GM23338 (cell line): ENCODE measurements around the gene SLC22A4. TPM values are rescaled to one million over a fixed set of nuclear protein-coding genes. Genes with fewer than 3 reads are reported as not detected.

Source experiments
- ATAC-seq: fragments of 200-7000 bp; cut with Tn5 transposase; 3 replicates; pipeline ENCODE4 v1.9.1; 2020
- DNase-seq: peaks from one replicate; pipeline ENCODE4 v3.0.0-alpha.2; 2015; ENCODE audit warnings: low spot score
- H2AFZ ChIP-seq: fragments of 200-600 bp; sonication (generic); 2 replicates; pipeline ENCODE4 v1.8.0; 2016; ENCODE audit warnings: antibody characterized with exemption, mild to moderate bottlenecking, moderate library complexity
- H3F3A ChIP-seq: fragments of 200-600 bp; sonication (generic); replicated peaks from 2 replicates; pipeline ENCODE4 v1.8.0; 2017; ENCODE audit warnings: antibody characterized with exemption, mixed run types, low read depth
- H3K27ac ChIP-seq: fragments of 200-600 bp; sonication (generic); 2 replicates; pipeline ENCODE4 v1.6.1; 2016; ENCODE audit warnings: low read depth
- H3K27me3 ChIP-seq: fragments of 200-600 bp; sonication (generic); 2 replicates; pipeline ENCODE4 v1.8.0; 2016; ENCODE audit warnings: mild to moderate bottlenecking, mixed run types, moderate library complexity; ENCODE audit not compliant: insufficient read depth
- H3K36me3 ChIP-seq: fragments of 200-600 bp; sonication (generic); 2 replicates; pipeline ENCODE4 v1.8.0; 2016; ENCODE audit warnings: mild to moderate bottlenecking; ENCODE audit not compliant: insufficient read depth
- H3K4me1 ChIP-seq: fragments of 200-600 bp; sonication (generic); 2 replicates; pipeline ENCODE4 v1.8.0; 2016; ENCODE audit warnings: mild to moderate bottlenecking, moderate library complexity; ENCODE audit not compliant: insufficient read depth
- H3K4me2 ChIP-seq: fragments of 200-600 bp; sonication (generic); 2 replicates; pipeline ENCODE4 v1.7.1; 2017; ENCODE audit warnings: mixed run types
- H3K4me3 ChIP-seq: fragments of 200-600 bp; sonication (generic); 2 replicates; pipeline ENCODE4 v1.6.1; 2016; ENCODE audit warnings: mixed run types
- H3K79me2 ChIP-seq: fragments of 200-600 bp; sonication (generic); replicated peaks from 2 replicates; pipeline ENCODE4 v1.8.0; 2017; ENCODE audit warnings: mild to moderate bottlenecking; ENCODE audit not compliant: insufficient read depth
- H3K9me2 ChIP-seq: fragments of 200-600 bp; sonication (generic); 2 replicates; pipeline ENCODE4 v1.8.0; 2017; ENCODE audit not compliant: insufficient read depth
- H4K20me1 ChIP-seq: fragments of 200-600 bp; sonication (generic); replicated peaks from 2 replicates; pipeline ENCODE4 v1.8.0; 2017; ENCODE audit warnings: mild to moderate bottlenecking; ENCODE audit not compliant: insufficient read depth
- H3K27ac Mint-ChIP-seq: 2 replicates; pipeline ENCODE4 v1.8.0; 2020; ENCODE audit warnings: inconsistent platforms, mild to moderate bottlenecking, moderate library complexity, mixed read lengths
- H3K27me3 Mint-ChIP-seq: 3 replicates; pipeline ENCODE4 v1.8.0; 2022; ENCODE audit warnings: low read depth, mild to moderate bottlenecking, moderate library complexity, mixed read lengths, inconsistent platforms; ENCODE audit not compliant: insufficient read depth, poor library complexity
- H3K36me3 Mint-ChIP-seq: 3 replicates; pipeline ENCODE4 v1.8.0; 2021; ENCODE audit warnings: low read depth, mild to moderate bottlenecking, inconsistent platforms, moderate library complexity, mixed read lengths
- H3K4me1 Mint-ChIP-seq: 3 replicates; pipeline ENCODE4 v1.8.0; 2020; ENCODE audit warnings: mild to moderate bottlenecking, inconsistent platforms, mixed read lengths
- H3K4me3 Mint-ChIP-seq: 3 replicates; pipeline ENCODE4 v1.8.0; 2021; ENCODE audit warnings: moderate library complexity, mild to moderate bottlenecking, inconsistent platforms, mixed read lengths
- H3K9me3 Mint-ChIP-seq: 3 replicates; pipeline ENCODE4 v1.8.0; 2020; ENCODE audit warnings: moderate library complexity, mild to moderate bottlenecking, inconsistent platforms, mixed read lengths
- CREB1 ChIP-seq: fragments of 250-450 bp; sonication (Bioruptor Pico); IDR thresholded peaks from 2 replicates; pipeline ENCODE4 v1.5.0; 2020; ENCODE audit warnings: low read depth, mild to moderate bottlenecking, moderate library complexity
- ETS1 ChIP-seq: IDR thresholded peaks from 2 replicates; pipeline ENCODE4 v1.6.1; 2016; ENCODE audit warnings: antibody characterized with exemption
- EZH2 ChIP-seq: fragments of 200-600 bp; sonication (generic); IDR thresholded peaks from one replicate; pipeline ENCODE4 v1.8.0; 2017; ENCODE audit warnings: antibody characterized with exemption, mild to moderate bottlenecking, low read depth; ENCODE audit not compliant: unreplicated experiment
- EZH2phosphoT487 ChIP-seq: fragments of 200-600 bp; sonication (generic); IDR thresholded peaks from one replicate; pipeline ENCODE4 v1.8.1; 2018; ENCODE audit warnings: antibody characterized with exemption; ENCODE audit not compliant: unreplicated experiment
- JUNB ChIP-seq: IDR thresholded peaks from one replicate; pipeline ENCODE4 v1.6.1; 2016; ENCODE audit warnings: antibody characterized with exemption; ENCODE audit not compliant: unreplicated experiment
- NANOG ChIP-seq: IDR thresholded peaks from 2 replicates; pipeline ENCODE4 v1.6.1; 2016; ENCODE audit warnings: antibody characterized with exemption, borderline replicate concordance
- POLR2AphosphoS5 ChIP-seq: IDR thresholded peaks from 2 replicates; pipeline ENCODE4 v1.6.1; 2016; ENCODE audit warnings: antibody characterized with exemption, low read depth
- STAT1 ChIP-seq: IDR thresholded peaks from one replicate; pipeline ENCODE4 v1.6.1; 2016; ENCODE audit warnings: antibody characterized with exemption; ENCODE audit not compliant: unreplicated experiment
- ZNF114 ChIP-seq: fragments of 250-450 bp; sonication (Bioruptor Pico); IDR thresholded peaks from 2 replicates; pipeline ENCODE4 v1.5.0; 2020; ENCODE audit warnings: mild to moderate bottlenecking, moderate library complexity
- ZNF331 ChIP-seq: fragments of 250-450 bp; sonication (Bioruptor Pico); IDR thresholded peaks from 2 replicates; pipeline ENCODE4 v1.5.0; 2020; ENCODE audit warnings: low read depth, mild to moderate bottlenecking, moderate library complexity
- ZNF462 ChIP-seq: fragments of 250-450 bp; sonication (Bioruptor Pico); IDR thresholded peaks from 2 replicates; pipeline ENCODE4 v1.5.0; 2020; ENCODE audit warnings: mild to moderate bottlenecking, moderate library complexity
- polyA plus RNA-seq: library from polyadenylated mRNA; unstranded; fragments of >200 nt; fragmentation: Nextera tagmentation; extraction: Ambion mirVana; gene quantifications from 2 replicates; pipeline ENCODE4 v1.2.1, GENCODE V29; 2016
- total RNA-seq: library from RNA; depleted of rRNA; stranded (reverse); fragments of >200 nt; shearing (Covaris generic); gene quantifications from 2 replicates; pipeline ENCODE4 v1.2.3, GENCODE V29; 2014
- TF ChIP-seq, protein P1 (sequence below): IDR thresholded peaks from one replicate; pipeline ENCODE4 v1.6.1; 2018; ENCODE audit warnings: antibody characterized with exemption; ENCODE audit not compliant: unreplicated experiment
- TF ChIP-seq, protein P2 (sequence below), 2 experiments: fragments of 200-600 bp in 1 of 2; sonication (generic) in 1 of 2; conservative IDR thresholded peaks; 2 replicates each; pipeline versions ENCODE4 v1.5.1 to v1.6.1; 2016 to 2017; ENCODE audit warnings: antibody characterized with exemption in 2 of 2, low read depth in 2 of 2, mild to moderate bottlenecking in 2 of 2, moderate library complexity in 1 of 2

Gene SLC22A4
- total and polyA plus RNA-seq, 2 experiments from 2014 or later = 0.28 to 0.40 TPM

- no peak overlapping the region for H3K4me2 ChIP-seq
- H3F3A ChIP-seq = no peaks in the 10 kb centered on the region
- no peaks in the 10 kb centered on the region for H3K36me3 ChIP-seq
- DNase-seq (no peak), ATAC-seq (no peak)
- Mint-ChIP-seq H3K4me3 (no peak overlapping the region), H3K27me3 (peaks cover 19% of the 10 kb centered on the region), H3K9me3 (no peaks in the 10 kb centered on the region), H3K36me3 (no peaks in the 10 kb centered on the region), H3K4me1 (peaks cover 8% of the 10 kb centered on the region), H3K27ac (no peak overlapping the region)
- peaks cover 22% of the 10 kb centered on the region for H3K27me3 ChIP-seq
- no peaks in the 10 kb centered on the region; the same call in 1 of the 2 replicates for H3K4me1 ChIP-seq
- no peak overlapping the region for H3K4me3 ChIP-seq
- TF ChIP-seq ZNF331 (no peak), POLR2AphosphoS5 (no peak), EZH2phosphoT487 (no peak), NANOG (no peak), ETS1 (no peak), JUNB (no peak), ZNF462 (CRISPR knock-in tag) (no peak), STAT1 (no peak), ZNF114 (CRISPR knock-in tag) (no peak), EZH2 (no peak), CREB1 (CRISPR knock-in tag) (no peak)
- TF ChIP-seq, protein P1, sequence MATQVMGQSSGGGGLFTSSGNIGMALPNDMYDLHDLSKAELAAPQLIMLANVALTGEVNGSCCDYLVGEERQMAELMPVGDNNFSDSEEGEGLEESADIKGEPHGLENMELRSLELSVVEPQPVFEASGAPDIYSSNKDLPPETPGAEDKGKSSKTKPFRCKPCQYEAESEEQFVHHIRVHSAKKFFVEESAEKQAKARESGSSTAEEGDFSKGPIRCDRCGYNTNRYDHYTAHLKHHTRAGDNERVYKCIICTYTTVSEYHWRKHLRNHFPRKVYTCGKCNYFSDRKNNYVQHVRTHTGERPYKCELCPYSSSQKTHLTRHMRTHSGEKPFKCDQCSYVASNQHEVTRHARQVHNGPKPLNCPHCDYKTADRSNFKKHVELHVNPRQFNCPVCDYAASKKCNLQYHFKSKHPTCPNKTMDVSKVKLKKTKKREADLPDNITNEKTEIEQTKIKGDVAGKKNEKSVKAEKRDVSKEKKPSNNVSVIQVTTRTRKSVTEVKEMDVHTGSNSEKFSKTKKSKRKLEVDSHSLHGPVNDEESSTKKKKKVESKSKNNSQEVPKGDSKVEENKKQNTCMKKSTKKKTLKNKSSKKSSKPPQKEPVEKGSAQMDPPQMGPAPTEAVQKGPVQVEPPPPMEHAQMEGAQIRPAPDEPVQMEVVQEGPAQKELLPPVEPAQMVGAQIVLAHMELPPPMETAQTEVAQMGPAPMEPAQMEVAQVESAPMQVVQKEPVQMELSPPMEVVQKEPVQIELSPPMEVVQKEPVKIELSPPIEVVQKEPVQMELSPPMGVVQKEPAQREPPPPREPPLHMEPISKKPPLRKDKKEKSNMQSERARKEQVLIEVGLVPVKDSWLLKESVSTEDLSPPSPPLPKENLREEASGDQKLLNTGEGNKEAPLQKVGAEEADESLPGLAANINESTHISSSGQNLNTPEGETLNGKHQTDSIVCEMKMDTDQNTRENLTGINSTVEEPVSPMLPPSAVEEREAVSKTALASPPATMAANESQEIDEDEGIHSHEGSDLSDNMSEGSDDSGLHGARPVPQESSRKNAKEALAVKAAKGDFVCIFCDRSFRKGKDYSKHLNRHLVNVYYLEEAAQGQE = no peak
- TF ChIP-seq, protein P2, sequence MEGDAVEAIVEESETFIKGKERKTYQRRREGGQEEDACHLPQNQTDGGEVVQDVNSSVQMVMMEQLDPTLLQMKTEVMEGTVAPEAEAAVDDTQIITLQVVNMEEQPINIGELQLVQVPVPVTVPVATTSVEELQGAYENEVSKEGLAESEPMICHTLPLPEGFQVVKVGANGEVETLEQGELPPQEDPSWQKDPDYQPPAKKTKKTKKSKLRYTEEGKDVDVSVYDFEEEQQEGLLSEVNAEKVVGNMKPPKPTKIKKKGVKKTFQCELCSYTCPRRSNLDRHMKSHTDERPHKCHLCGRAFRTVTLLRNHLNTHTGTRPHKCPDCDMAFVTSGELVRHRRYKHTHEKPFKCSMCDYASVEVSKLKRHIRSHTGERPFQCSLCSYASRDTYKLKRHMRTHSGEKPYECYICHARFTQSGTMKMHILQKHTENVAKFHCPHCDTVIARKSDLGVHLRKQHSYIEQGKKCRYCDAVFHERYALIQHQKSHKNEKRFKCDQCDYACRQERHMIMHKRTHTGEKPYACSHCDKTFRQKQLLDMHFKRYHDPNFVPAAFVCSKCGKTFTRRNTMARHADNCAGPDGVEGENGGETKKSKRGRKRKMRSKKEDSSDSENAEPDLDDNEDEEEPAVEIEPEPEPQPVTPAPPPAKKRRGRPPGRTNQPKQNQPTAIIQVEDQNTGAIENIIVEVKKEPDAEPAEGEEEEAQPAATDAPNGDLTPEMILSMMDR (conservative IDR thresholded peaks at IDR 0.05; ENCODE audit: low read depth in 2 of 2) = no peak
- H3K27ac ChIP-seq = no peak overlapping the region
- H3K9me2 ChIP-seq = no peaks in the 10 kb centered on the region
- H4K20me1 ChIP-seq = no peaks in the 10 kb centered on the region
- no peaks in the 10 kb centered on the region for H3K79me2 ChIP-seq
- no peak overlapping the region for H2AFZ ChIP-seq
Measured at GRCh38 chr5:132372127-132372526, 77.9 kb downstream of the SLC22A4 start.
